AG04450 (cell line): ENCODE results near the gene PPP6R1. TPM values are rescaled to one million over a fixed set of nuclear protein-coding genes. Genes with fewer than 3 reads are reported as not detected.
A peak's percentile ranks its signal among the peaks of the same experiment; 100 is the strongest.

Experiments
- CTCF ChIA-PET: fragments of 300-600, 350-600 bp; formaldehyde crosslinking; extraction: SDS; loops from one replicate; lab custom pipeline; 2022; ENCODE audit warnings: antibody characterized with exemption, inconsistent platforms; lab: Charles Lee
- POLR2A ChIA-PET: fragments of 350-600 bp; formaldehyde crosslinking; extraction: SDS; loops from one replicate; lab custom pipeline; 2021; ENCODE audit warnings: antibody characterized with exemption, inconsistent platforms; lab: Yijun Ruan, JAX
- DNase-seq: peaks from one replicate; pipeline ENCODE4 v3.0.0-alpha.2; 2011; ENCODE audit warnings: low read depth, low spot score
- H3K27ac ChIP-seq: one replicate; pipeline ENCODE4 v1.5.1; 2012; ENCODE audit warnings: low read depth, low read length, control low read depth
- H3K27me3 ChIP-seq: one replicate; pipeline ENCODE4 v1.6.0; 2012; ENCODE audit warnings: low read length; ENCODE audit not compliant: control insufficient read depth, insufficient read depth
- H3K4me3 ChIP-seq: 2 replicates; pipeline ENCODE4 v1.5.1; 2011; ENCODE audit warnings: mild to moderate bottlenecking, low read depth, low read length, control low read depth
- H3K9me3 ChIP-seq: 2 replicates; pipeline ENCODE4 v1.5.1; 2012; ENCODE audit warnings: low read length; ENCODE audit not compliant: control insufficient read depth, insufficient read depth
- CTCF ChIP-seq: IDR thresholded peaks from 2 replicates; pipeline ENCODE4 v1.5.1; 2011; ENCODE audit warnings: low read depth, low read length, control low read depth, inconsistent platforms
- polyA plus RNA-seq: library from polyadenylated mRNA; depleted of rRNA; stranded (reverse); fragments of >200 nt; gene quantifications from 2 replicates; pipeline ENCODE4 v1.2.3, GENCODE V29; 2011

Gene PPP6R1
- polyA plus RNA-seq, 1 experiment, result 24.5 TPM

GRCh38 chr19:55301459-55302317 lies 42.9 kb upstream of the PPP6R1 start:
- TF ChIP-seq CTCF, result peak; percentile 78
- DNase-seq, result peak; percentile 24
- POLR2A ChIA-PET, result interaction anchor here (0.6 kb wide), 2 partner anchors 44 to 91 kb away, joined by 7 to 8 read pairs; no protein-coding TSS in a partner anchor
- Histone ChIP-seq H3K9me3 (no peaks in the 10 kb centered on the region), H3K4me3 (peak overlapping the region; percentile 41), H3K27me3 (no peaks in the 10 kb centered on the region), H3K27ac (no peak overlapping the region)
- CTCF ChIA-PET, result interaction anchor here (0.6 to 3.7 kb wide), 22 partner anchors 9 to 331 kb away, joined by 3 to 41 read pairs (median 4); partner anchors contain the start of genes KMT5C and TMEM238

- no peak for TF ChIP-seq CTCF
- POLR2A ChIA-PET, result interaction anchor here (0.6 kb wide), 2 partner anchors 44 to 90 kb away, joined by 7 to 8 read pairs; no protein-coding TSS in a partner anchor
- CTCF ChIA-PET, result interaction anchor here (0.6 to 3.7 kb wide), 15 partner anchors 8 to 117 kb away, joined by 3 to 41 read pairs (median 5); partner anchors contain the start of gene KMT5C
- no peak overlapping the region for H3K4me3 ChIP-seq
- no peaks in the 10 kb centered on the region for H3K27me3 ChIP-seq
- no peak for DNase-seq
- H3K9me3 ChIP-seq, result no peaks in the 10 kb centered on the region
- H3K27ac ChIP-seq, result no peak overlapping the region
These were observed 42.2 kb upstream of the PPP6R1 start for GRCh38 chr19:55300886-55301458.

GRCh38 chr19:55299991-55300390 lies 41.2 kb upstream of the PPP6R1 start:
- no peak for DNase-seq
- Histone ChIP-seq H3K9me3 (no peaks in the 10 kb centered on the region), H3K4me3 (no peak overlapping the region), H3K27ac (no peak overlapping the region), H3K27me3 (no peaks in the 10 kb centered on the region)
- ChIA-PET CTCF (interaction anchor here (0.6 to 3.7 kb wide), 2 partner anchors 39 to 69 kb away, joined by 3 to 34 read pairs; partner anchors contain the start of gene KMT5C), POLR2A (no interaction called here)
- no peak for TF ChIP-seq CTCF

GRCh38 chr19:55297267-55297666 lies 38.5 kb upstream of the PPP6R1 start:
- Histone ChIP-seq H3K9me3 (no peaks in the 10 kb centered on the region), H3K4me3 (no peak overlapping the region), H3K27ac (no peak overlapping the region), H3K27me3 (no peaks in the 10 kb centered on the region)
- no peak for TF ChIP-seq CTCF
- POLR2A ChIA-PET, result interaction anchor here (0.8 kb wide), 1 partner anchor 63 kb away, joined by 4 read pairs; no protein-coding TSS in a partner anchor
- CTCF ChIA-PET, result interaction anchor here (0.5 to 1.0 kb wide), 2 partner anchors 42 to 156 kb away, joined by 3 to 10 read pairs; partner anchors contain the start of gene KMT5C
- no peak for DNase-seq
